Stimulated activated naive CD8-positive, alpha-beta T cell treated with anti-CD3 and anti-CD28 coated beads, Interleukin-15, amount 100 ng/mL, for 72 hours (primary cell): ENCODE measurements around the gene TRIM27.

Source experiments
- ATAC-seq: fragments of 150-1000 bp; cut with Tn5 transposase; 2 replicates; pipeline ENCODE4 v1.10.0; 2021; ENCODE audit warnings: mild to moderate bottlenecking, moderate library complexity
- DNase-seq, 2 donors: peaks; one replicate each; pipeline ENCODE4 v3.0.0; 2021 to 2022
- H3K27ac Mint-ChIP-seq, 2 donors: one replicate each; pipeline ENCODE4 v1.8.0; 2022; ENCODE audit warnings: mild to moderate bottlenecking in 2 of 2, mixed read lengths in 2 of 2, moderate library complexity in 2 of 2
- H3K27me3 Mint-ChIP-seq: one replicate; pipeline ENCODE4 v1.8.0; 2022; ENCODE audit warnings: mixed read lengths
- H3K4me1 Mint-ChIP-seq: one replicate; pipeline ENCODE4 v1.8.0; 2022; ENCODE audit warnings: mild to moderate bottlenecking, mixed read lengths
- H3K4me3 Mint-ChIP-seq, 2 donors: one replicate each; pipeline ENCODE4 v1.8.0; 2022; ENCODE audit warnings: mild to moderate bottlenecking in 2 of 2, mixed read lengths in 2 of 2, moderate library complexity in 1 of 2
- H3K9me3 Mint-ChIP-seq, 2 donors: one replicate each; pipeline ENCODE4 v1.8.0; 2022; ENCODE audit warnings: mixed read lengths in 2 of 2

The TRIM27 gene

DNA sequence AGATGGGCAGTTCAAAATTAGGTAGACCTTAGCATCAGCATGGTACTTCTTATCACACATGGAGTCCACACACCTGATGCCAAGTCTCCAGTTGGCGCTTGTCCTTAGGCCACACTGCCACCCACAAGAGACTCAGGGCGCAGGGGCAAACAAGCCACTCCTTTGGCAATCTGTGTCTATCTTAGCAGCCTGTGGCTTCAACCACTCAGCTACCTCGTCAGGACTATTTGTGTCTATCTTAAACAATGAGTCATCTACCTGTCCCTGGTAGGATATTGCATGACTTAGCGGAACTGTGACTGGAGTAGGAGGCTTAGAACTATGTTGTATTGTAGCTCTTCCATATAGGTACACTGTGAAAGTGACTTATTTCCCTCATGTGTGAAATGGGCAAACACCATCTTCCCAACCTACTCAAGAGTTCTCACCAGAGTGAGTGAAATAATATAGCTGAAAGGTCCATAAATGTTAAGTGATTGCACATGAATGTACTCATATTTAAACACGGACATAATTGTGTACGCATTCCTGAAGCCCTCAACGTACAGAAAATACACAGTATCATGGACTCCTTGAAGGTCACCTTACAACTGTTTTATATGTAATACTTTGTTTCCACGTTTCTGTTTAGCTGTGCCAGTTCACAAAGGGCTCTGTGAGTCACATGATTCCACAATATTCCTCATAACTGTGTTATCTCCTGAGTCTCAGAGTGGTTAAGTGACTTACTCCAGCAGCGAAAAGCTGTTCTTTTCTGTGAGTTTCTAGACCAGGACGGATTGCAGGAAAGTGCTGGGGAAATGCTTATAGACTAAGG, 1.6 kb downstream of the TRIM27 start:
- peak overlapping the region; percentile 91 to 95 for H3K4me3 Mint-ChIP-seq
- H3K27me3 Mint-ChIP-seq, result no peaks in the 10 kb centered on the region
- DNase-seq (no peak), ATAC-seq (peak; percentile 21)
- peak overlapping the region; percentile 92 to 95 for H3K27ac Mint-ChIP-seq
- H3K4me1 Mint-ChIP-seq, result peaks cover 37% of the 10 kb centered on the region
- no peaks in the 10 kb centered on the region for H3K9me3 Mint-ChIP-seq

DNA sequence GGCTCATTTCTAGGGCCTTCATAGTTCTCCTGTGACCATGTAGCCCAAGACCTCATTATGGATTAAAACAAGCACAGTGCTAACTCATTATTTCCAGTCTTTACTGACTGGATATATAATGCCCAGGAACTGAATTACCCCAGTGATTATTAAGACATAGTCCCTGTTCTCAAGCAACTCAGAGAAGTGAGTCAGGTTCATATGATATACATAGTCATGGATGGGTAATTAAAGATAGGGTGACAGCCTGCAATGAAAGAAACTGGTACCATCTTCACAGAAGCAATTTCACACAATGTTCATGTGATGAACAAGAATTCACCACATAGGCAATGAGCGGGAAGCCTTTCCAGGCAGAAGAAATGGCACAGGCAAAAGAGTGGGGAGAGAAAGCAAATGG, 3.5 kb downstream of the TRIM27 start:
- DNase-seq, result no peak
- H3K27ac Mint-ChIP-seq, result peak overlapping the region in 1 of 2 donors; percentile 57
- no peaks in the 10 kb centered on the region for H3K9me3 Mint-ChIP-seq
- H3K4me3 Mint-ChIP-seq, result no peak overlapping the region
- H3K27me3 Mint-ChIP-seq, result no peaks in the 10 kb centered on the region
- H3K4me1 Mint-ChIP-seq, result peaks cover 37% of the 10 kb centered on the region
- no peak for ATAC-seq

DNA sequence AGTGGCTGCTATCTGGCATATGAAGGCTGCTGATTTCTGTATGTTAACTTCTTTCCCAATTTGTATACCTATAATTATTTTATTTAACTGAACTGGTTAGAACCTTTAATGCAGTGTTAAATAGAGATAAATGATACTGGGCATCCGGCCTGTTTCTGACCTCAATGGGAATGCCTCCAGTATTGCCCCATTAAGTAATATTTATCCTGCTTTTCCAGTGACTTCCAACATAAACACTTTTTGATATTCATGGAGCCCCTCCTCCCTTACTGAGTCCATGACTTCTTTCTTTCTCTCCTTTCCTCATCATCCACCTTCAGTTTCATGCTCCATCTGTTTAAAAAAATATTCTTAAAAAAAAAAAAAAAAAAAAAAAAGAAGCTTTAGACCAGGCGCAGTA, 8.8 kb downstream of the TRIM27 start:
- no peak for DNase-seq
- Mint-ChIP-seq H3K4me1 (peaks cover 22% of the 10 kb centered on the region), H3K27ac (no peak overlapping the region), H3K4me3 (no peak overlapping the region), H3K27me3 (no peaks in the 10 kb centered on the region), H3K9me3 (no peaks in the 10 kb centered on the region)
- no peak for ATAC-seq

DNA sequence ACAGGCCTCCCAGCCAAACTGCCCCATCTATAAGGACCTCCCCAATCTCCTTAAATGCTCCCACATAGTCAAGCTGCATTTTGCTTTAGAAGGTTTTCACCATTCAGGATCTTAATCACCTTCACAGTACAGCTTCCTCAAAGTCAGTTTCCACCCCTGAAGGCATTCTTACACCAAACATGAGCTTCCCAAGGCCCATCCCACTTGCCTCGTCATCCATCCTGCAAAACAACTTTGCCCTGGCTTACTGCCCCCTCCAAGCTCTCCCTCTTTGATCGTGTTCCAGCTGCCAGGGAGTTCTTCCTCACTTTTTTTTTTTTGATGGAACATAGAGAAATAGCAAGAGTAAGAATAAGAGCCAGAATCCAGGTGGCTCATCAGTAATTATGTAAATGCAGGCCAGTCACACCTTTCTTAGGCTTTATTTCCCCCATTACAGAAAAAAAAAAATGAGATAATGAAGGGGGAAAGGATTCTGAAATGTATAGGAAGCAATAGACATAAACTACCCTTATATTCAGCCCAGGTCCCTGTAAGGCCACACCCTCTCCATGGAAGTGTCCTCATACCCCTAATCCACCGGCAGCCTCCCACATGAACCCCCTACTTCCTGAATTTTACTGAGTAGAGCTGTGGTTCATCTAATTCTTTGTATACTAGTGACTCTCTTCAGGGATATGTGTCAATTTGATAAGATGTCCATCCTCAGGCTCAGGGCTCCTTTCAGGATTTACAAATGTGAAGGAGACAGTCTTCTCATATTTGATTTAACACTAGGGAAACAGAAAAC, 12.7 kb downstream of the TRIM27 start:
- Mint-ChIP-seq H3K9me3 (no peaks in the 10 kb centered on the region), H3K27ac (peak overlapping the region in 1 of 2 donors; percentile 22), H3K27me3 (no peaks in the 10 kb centered on the region), H3K4me3 (no peak overlapping the region), H3K4me1 (peaks cover 10% of the 10 kb centered on the region)
- DNase-seq, result no peak
- no peak for ATAC-seq

DNA sequence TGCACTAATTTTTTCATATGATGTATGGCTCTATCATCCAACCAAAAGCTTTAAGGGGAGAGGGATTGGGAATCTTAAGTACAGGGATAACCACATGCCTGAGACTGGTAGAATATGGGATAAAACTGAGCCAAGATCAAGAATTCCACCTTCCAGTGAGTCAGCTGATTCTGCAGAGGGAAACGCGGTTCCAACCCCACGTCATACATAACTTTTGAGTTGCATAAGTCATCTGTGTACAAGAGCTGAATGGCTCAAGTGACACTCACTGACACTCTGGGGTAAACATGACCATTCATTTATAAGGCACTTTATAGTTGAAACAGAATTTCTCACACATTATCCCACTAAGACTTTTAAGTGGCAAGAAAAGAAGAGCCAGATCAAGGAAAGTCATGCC, 16.4 kb downstream of the TRIM27 start:
- Mint-ChIP-seq H3K4me3 (no peak overlapping the region), H3K9me3 (no peaks in the 10 kb centered on the region), H3K27me3 (no peaks in the 10 kb centered on the region), H3K27ac (no peak overlapping the region), H3K4me1 (peaks cover 10% of the 10 kb centered on the region)
- ATAC-seq, result no peak
- DNase-seq, result no peak

DNA sequence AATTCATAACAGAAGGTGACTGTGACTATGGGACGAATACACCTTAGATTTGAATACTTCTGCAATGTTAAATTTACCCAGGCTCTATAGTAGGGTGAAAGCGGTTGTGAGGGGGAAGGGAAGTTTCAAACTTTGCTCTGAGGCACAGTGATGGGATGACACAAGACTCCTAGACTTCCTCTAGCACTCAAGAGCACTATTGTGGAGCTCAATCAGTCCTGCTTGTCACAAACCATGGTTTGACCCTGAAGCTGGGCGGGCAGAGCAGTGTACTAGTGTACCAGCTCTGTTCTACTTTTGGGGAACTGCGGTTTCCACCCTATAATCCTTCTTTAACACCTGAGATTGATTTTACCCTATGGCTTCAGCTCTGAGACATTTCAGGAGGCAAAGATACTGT, 17.1 kb downstream of the TRIM27 start:
- Mint-ChIP-seq H3K4me3 (no peak overlapping the region), H3K27me3 (no peaks in the 10 kb centered on the region), H3K4me1 (peaks cover 10% of the 10 kb centered on the region), H3K9me3 (no peaks in the 10 kb centered on the region), H3K27ac (no peak overlapping the region)
- no peak for DNase-seq
- no peak for ATAC-seq

GRCh38 chr6:28903686-28904085, 20.1 kb downstream of the TRIM27 start:
- Mint-ChIP-seq H3K27ac (no peak overlapping the region), H3K4me1 (no peaks in the 10 kb centered on the region), H3K9me3 (no peaks in the 10 kb centered on the region), H3K4me3 (no peak overlapping the region), H3K27me3 (no peaks in the 10 kb centered on the region)
- DNase-seq (no peak), ATAC-seq (no peak)

DNA sequence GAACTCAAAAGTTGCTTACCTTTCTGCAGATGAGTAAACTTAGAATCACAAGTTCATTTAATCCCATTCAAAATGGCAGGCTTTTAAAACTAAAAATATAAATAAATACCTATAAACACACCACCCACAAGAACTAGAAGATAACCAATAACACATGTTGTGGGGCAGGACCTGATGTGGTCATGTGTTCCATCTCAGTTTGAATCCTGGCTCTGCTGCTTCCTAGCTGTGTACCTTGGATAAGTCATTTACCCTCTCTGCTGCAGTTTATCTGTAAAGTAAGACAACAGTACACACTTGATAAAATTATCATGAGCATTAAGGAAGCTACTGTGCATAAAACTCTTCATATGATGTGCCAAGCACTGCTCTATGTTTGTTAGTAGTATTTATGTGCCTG, 22.0 kb downstream of the TRIM27 start:
- H3K4me3 Mint-ChIP-seq, result no peak overlapping the region
- no peak for ATAC-seq
- H3K4me1 Mint-ChIP-seq, result no peaks in the 10 kb centered on the region
- no peaks in the 10 kb centered on the region for H3K9me3 Mint-ChIP-seq
- no peak overlapping the region for H3K27ac Mint-ChIP-seq
- DNase-seq, result no peak
- no peaks in the 10 kb centered on the region for H3K27me3 Mint-ChIP-seq

GRCh38 chr6:28900577-28901256, 23.1 kb downstream of the TRIM27 start:
- Mint-ChIP-seq H3K9me3 (no peaks in the 10 kb centered on the region), H3K27me3 (no peaks in the 10 kb centered on the region), H3K4me3 (no peak overlapping the region), H3K27ac (peak overlapping the region in 1 of 2 donors; percentile 63), H3K4me1 (peaks cover 7% of the 10 kb centered on the region)
- no peak for ATAC-seq
- DNase-seq, result no peak

DNA sequence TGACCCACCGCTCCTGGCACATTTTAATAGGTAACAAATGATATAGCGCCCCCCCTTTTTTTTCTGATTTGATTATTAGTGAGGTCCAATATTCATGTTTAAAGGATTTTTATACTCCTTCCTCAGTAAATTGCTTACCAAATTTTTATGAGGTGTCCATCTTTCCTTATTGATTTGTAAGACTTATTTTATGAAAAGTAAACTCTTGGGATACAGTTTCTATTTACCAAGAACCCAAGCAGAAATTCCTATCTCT, 25.1 kb downstream of the TRIM27 start:
- Mint-ChIP-seq H3K27me3 (no peaks in the 10 kb centered on the region), H3K27ac (peak overlapping the region in 1 of 2 donors; percentile 74), H3K4me1 (peaks cover 8% of the 10 kb centered on the region), H3K9me3 (no peaks in the 10 kb centered on the region), H3K4me3 (peak overlapping the region; percentile 73 to 75)
- DNase-seq, result no peak
- no peak for ATAC-seq

- no peak for DNase-seq
- peaks cover 8% of the 10 kb centered on the region for H3K4me1 Mint-ChIP-seq
- H3K4me3 Mint-ChIP-seq, result peak overlapping the region; percentile 89 to 96
- no peak for ATAC-seq
- H3K27me3 Mint-ChIP-seq, result no peaks in the 10 kb centered on the region
- no peaks in the 10 kb centered on the region for H3K9me3 Mint-ChIP-seq
- H3K27ac Mint-ChIP-seq, result peak overlapping the region in 1 of 2 donors; percentile 46
These were observed 26.4 kb downstream of the TRIM27 start for GRCh38 chr6:28897369-28897745.

DNA sequence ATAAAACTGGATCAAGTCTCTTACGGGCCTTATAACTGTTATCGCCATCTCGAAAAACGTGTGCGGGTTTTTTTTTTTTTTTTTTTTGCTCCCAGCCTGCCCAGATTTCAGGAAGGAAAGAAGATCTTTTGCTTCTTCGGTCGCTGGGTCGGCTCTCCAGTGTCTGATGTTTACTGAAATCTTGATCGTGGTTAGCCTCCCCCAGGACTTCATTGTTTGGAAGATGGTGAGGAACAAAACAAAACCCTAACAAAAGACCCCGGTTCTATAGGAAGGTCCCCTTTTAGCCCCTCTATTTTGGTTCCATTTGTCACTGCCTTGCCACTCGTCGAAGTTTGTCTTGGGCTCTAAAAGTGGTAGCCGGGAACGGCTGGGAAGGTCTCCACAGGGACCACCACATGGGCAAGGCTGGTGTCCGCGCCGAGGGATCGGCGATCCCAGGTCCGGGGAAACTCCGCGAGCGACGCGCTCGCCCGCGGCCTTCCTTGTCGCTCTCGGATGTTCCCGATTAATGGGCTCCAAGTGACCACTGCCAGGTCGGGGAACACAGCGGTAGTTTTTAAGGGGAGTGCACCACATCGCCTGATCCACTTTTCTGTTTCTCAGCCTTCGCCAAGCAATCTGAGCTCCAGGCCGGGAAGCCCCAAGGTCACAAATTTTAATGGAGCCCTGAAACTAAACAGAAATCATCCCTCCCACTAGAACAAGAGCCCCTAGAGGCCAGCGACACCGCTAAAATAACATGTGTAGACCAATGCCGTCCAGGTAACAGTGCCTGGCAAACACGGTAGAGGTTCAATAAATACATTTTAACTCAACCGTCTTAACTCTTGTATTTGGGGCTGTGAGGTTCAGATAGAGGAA, 27.0 kb downstream of the TRIM27 start:
- Mint-ChIP-seq H3K27ac (peak overlapping the region; percentile 97 to 100), H3K4me1 (peaks cover 8% of the 10 kb centered on the region), H3K9me3 (no peaks in the 10 kb centered on the region), H3K4me3 (peak overlapping the region; percentile 89 to 96), H3K27me3 (no peaks in the 10 kb centered on the region)
- DNase-seq (peak; percentile 44 to 66), ATAC-seq (peak; percentile 51)

GRCh38 chr6:28895131-28895812, 28.5 kb downstream of the TRIM27 start:
- H3K27ac Mint-ChIP-seq, result peak overlapping the region; percentile 97 to 100
- no peaks in the 10 kb centered on the region for H3K27me3 Mint-ChIP-seq
- no peaks in the 10 kb centered on the region for H3K9me3 Mint-ChIP-seq
- H3K4me3 Mint-ChIP-seq, result peak overlapping the region; percentile 89 to 96
- H3K4me1 Mint-ChIP-seq, result peaks cover 8% of the 10 kb centered on the region
- DNase-seq, result peak; percentile 88 to 93
- ATAC-seq, result peak; percentile 78

GRCh38 chr6:28893172-28893799, 30.5 kb downstream of the TRIM27 start:
- DNase-seq, result no peak
- no peak overlapping the region for H3K4me3 Mint-ChIP-seq
- ATAC-seq, result no peak
- H3K4me1 Mint-ChIP-seq, result peaks cover 8% of the 10 kb centered on the region
- H3K27ac Mint-ChIP-seq, result no peak overlapping the region
- H3K27me3 Mint-ChIP-seq, result no peaks in the 10 kb centered on the region
- H3K9me3 Mint-ChIP-seq, result no peaks in the 10 kb centered on the region
